ENCODE measurements around the gene CDHR4.

The CDHR4 gene

GRCh38 chr3:49761661-49762060, 38.0 kb downstream of the CDHR4 start:
- H3K36me3 ChIP-seq (ENCODE audit: insufficient read depth, low read length) = peaks cover 12% of the 10 kb centered on the region
- no peaks in the 10 kb centered on the region for H3K9me3 ChIP-seq (ENCODE audit: insufficient read depth, low read length, severe bottlenecking)
- no peak overlapping the region for H2AFZ ChIP-seq (ENCODE audit: low read depth, low read length)
- ATAC-seq (ENCODE audit: insufficient read depth, low read depth) = no peak
- H3K79me2 ChIP-seq (ENCODE audit: insufficient read depth, low read length) = peaks cover 89% of the 10 kb centered on the region
- no peaks in the 10 kb centered on the region for H3K27me3 ChIP-seq (ENCODE audit: insufficient read depth, low read length, poor library complexity)
- DNase-seq = no peak
- H3K9ac ChIP-seq (ENCODE audit: low read depth, low read length) = no peak overlapping the region
- no peak overlapping the region for H3K4me3 ChIP-seq (ENCODE audit: low read depth in 1 of 2, low read length in 2 of 2)
- H3K4me1 ChIP-seq (ENCODE audit: insufficient read depth, low read length) = no peaks in the 10 kb centered on the region
- no peak for TF ChIP-seq EZH2 (IDR thresholded peaks at IDR 0.05; ENCODE audit: borderline replicate concordance, low read depth, low read length, severe bottlenecking)
- no peak for TF ChIP-seq CTCF (IDR thresholded peaks at IDR 0.05; ENCODE audit: borderline replicate concordance, extremely low read depth, low read length, poor library complexity, severe bottlenecking)
- H4K20me1 ChIP-seq (ENCODE audit: insufficient read depth, low read length) = peaks cover 32% of the 10 kb centered on the region
- no peak overlapping the region for H3K4me2 ChIP-seq (ENCODE audit: insufficient read depth, low read length)
- no peak overlapping the region for H3K27ac ChIP-seq (ENCODE audit: low read length)

- no peak for ATAC-seq (ENCODE audit: insufficient read depth, low read depth)
- Histone ChIP-seq H3K27me3 (ENCODE audit: insufficient read depth, low read length, poor library complexity) (no peaks in the 10 kb centered on the region), H3K4me1 (ENCODE audit: insufficient read depth, low read length) (no peaks in the 10 kb centered on the region), H3K9me3 (ENCODE audit: insufficient read depth, low read length, severe bottlenecking) (no peaks in the 10 kb centered on the region), H3K4me2 (ENCODE audit: insufficient read depth, low read length) (no peak overlapping the region), H3K27ac (ENCODE audit: low read length) (no peak overlapping the region), H3K9ac (ENCODE audit: low read depth, low read length) (no peak overlapping the region), H2AFZ (ENCODE audit: low read depth, low read length) (no peak overlapping the region), H4K20me1 (ENCODE audit: insufficient read depth, low read length) (peaks cover 41% of the 10 kb centered on the region; the same call in 1 of the 2 replicates), H3K79me2 (ENCODE audit: insufficient read depth, low read length) (peaks cover 90% of the 10 kb centered on the region), H3K36me3 (ENCODE audit: insufficient read depth, low read length) (peaks cover 3% of the 10 kb centered on the region; the same call in 1 of the 2 replicates), H3K4me3 (ENCODE audit: low read depth in 1 of 2, low read length in 2 of 2) (no peak overlapping the region)
- TF ChIP-seq EZH2 (IDR thresholded peaks at IDR 0.05; ENCODE audit: borderline replicate concordance, low read depth, low read length, severe bottlenecking) (no peak), CTCF (IDR thresholded peaks at IDR 0.05; ENCODE audit: borderline replicate concordance, extremely low read depth, low read length, poor library complexity, severe bottlenecking) (no peak)
- no peak for DNase-seq
Observed at GRCh38 chr3:49759226-49759625, 40.4 kb downstream of the CDHR4 start.

GRCh38 chr3:49757197-49757596, 42.5 kb downstream of the CDHR4 start:
- Histone ChIP-seq H4K20me1 (ENCODE audit: insufficient read depth, low read length) (peaks cover 41% of the 10 kb centered on the region; the same call in 1 of the 2 replicates), H3K9me3 (ENCODE audit: insufficient read depth, low read length, severe bottlenecking) (no peaks in the 10 kb centered on the region), H3K27me3 (ENCODE audit: insufficient read depth, low read length, poor library complexity) (no peaks in the 10 kb centered on the region), H3K79me2 (ENCODE audit: insufficient read depth, low read length) (peaks cover 93% of the 10 kb centered on the region), H3K4me1 (ENCODE audit: insufficient read depth, low read length) (no peaks in the 10 kb centered on the region), H3K27ac (ENCODE audit: low read length) (no peak overlapping the region), H3K9ac (ENCODE audit: low read depth, low read length) (no peak overlapping the region), H3K36me3 (ENCODE audit: insufficient read depth, low read length) (peaks cover 3% of the 10 kb centered on the region; the same call in 1 of the 2 replicates), H2AFZ (ENCODE audit: low read depth, low read length) (no peak overlapping the region), H3K4me3 (ENCODE audit: low read depth in 1 of 2, low read length in 2 of 2) (no peak overlapping the region), H3K4me2 (ENCODE audit: insufficient read depth, low read length) (no peak overlapping the region)
- no peak for ATAC-seq (ENCODE audit: insufficient read depth, low read depth)
- DNase-seq = no peak
- TF ChIP-seq EZH2 (IDR thresholded peaks at IDR 0.05; ENCODE audit: borderline replicate concordance, low read depth, low read length, severe bottlenecking) (no peak), CTCF (IDR thresholded peaks at IDR 0.05; ENCODE audit: borderline replicate concordance, extremely low read depth, low read length, poor library complexity, severe bottlenecking) (no peak)

- TF ChIP-seq EZH2 (IDR thresholded peaks at IDR 0.05; ENCODE audit: borderline replicate concordance, low read depth, low read length, severe bottlenecking) (no peak), CTCF (IDR thresholded peaks at IDR 0.05; ENCODE audit: borderline replicate concordance, extremely low read depth, low read length, poor library complexity, severe bottlenecking) (no peak)
- Histone ChIP-seq H3K36me3 (ENCODE audit: insufficient read depth, low read length) (peaks cover 3% of the 10 kb centered on the region; the same call in 1 of the 2 replicates), H3K9ac (ENCODE audit: low read depth, low read length) (no peak overlapping the region), H3K4me2 (ENCODE audit: insufficient read depth, low read length) (no peak overlapping the region), H3K27ac (ENCODE audit: low read length) (no peak overlapping the region), H3K79me2 (ENCODE audit: insufficient read depth, low read length) (peaks cover 95% of the 10 kb centered on the region), H4K20me1 (ENCODE audit: insufficient read depth, low read length) (peaks cover 34% of the 10 kb centered on the region; the same call in 1 of the 2 replicates), H3K4me1 (ENCODE audit: insufficient read depth, low read length) (no peaks in the 10 kb centered on the region), H3K27me3 (ENCODE audit: insufficient read depth, low read length, poor library complexity) (no peaks in the 10 kb centered on the region), H3K9me3 (ENCODE audit: insufficient read depth, low read length, severe bottlenecking) (no peaks in the 10 kb centered on the region), H3K4me3 (ENCODE audit: low read depth in 1 of 2, low read length in 2 of 2) (no peak overlapping the region), H2AFZ (ENCODE audit: low read depth, low read length) (no peak overlapping the region)
- no peak for DNase-seq
- ATAC-seq (ENCODE audit: insufficient read depth, low read depth) = no peak
Observed at GRCh38 chr3:49756036-49756435, 43.6 kb downstream of the CDHR4 start.

Data from DND-41 (cell line).